ENCODE measurements around the gene CTBP2.

DNA sequence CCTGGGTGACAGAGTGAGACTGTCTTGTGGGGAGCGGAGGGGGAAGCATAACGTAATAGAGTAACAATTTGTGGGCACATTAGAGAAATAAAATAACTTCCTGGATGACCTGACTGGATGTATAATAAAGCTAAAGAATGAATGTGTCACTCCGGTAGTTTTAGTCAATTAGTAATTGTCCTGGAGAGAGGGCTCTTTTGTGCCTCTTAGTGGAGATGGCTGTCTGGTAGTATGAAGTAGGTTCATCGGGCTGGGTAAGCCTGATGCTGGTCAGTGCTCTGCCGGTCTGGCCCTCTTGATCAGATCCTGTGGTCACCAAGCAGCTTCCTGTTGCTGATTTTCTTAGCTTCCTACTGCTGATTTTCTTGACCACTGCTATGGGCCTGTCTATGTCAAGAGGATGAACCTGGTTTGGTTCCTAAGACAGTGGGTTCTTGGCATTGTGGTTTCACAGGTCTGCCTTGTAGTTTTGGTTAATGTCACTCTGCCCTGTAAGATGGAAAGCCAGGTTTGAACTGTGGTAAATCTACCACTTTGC, 184.3 kb downstream of the CTBP2 start:
- TF ChIP-seq, protein P1, sequence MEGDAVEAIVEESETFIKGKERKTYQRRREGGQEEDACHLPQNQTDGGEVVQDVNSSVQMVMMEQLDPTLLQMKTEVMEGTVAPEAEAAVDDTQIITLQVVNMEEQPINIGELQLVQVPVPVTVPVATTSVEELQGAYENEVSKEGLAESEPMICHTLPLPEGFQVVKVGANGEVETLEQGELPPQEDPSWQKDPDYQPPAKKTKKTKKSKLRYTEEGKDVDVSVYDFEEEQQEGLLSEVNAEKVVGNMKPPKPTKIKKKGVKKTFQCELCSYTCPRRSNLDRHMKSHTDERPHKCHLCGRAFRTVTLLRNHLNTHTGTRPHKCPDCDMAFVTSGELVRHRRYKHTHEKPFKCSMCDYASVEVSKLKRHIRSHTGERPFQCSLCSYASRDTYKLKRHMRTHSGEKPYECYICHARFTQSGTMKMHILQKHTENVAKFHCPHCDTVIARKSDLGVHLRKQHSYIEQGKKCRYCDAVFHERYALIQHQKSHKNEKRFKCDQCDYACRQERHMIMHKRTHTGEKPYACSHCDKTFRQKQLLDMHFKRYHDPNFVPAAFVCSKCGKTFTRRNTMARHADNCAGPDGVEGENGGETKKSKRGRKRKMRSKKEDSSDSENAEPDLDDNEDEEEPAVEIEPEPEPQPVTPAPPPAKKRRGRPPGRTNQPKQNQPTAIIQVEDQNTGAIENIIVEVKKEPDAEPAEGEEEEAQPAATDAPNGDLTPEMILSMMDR (IDR thresholded peaks at IDR 0.05), result no peak
- TF ChIP-seq EZH2phosphoT487 (IDR thresholded peaks at IDR 0.05) (no peak), EZH2 (IDR thresholded peaks at IDR 0.05) (no peak)

All from neural progenitor cell (in vitro differentiated cells).